Erythroblast (primary cell): ENCODE data around the gene ATP8B3.

ENCODE experiments used
- DNase-seq, 2 experiments: peaks; one replicate each; lab custom pipeline; 2025; lab: John Stamatoyannopoulos, UW
- GATA1 ChIP-seq: IDR thresholded peaks from 2 replicates; pipeline ENCODE4 v1.6.1; 2011; ENCODE audit warnings: low read depth, mild to moderate bottlenecking, control low read depth, low read length, moderate library complexity
- POLR2A ChIP-seq: IDR thresholded peaks from 2 replicates; pipeline ENCODE4 v1.6.1; 2011; ENCODE audit warnings: mild to moderate bottlenecking, low read length

Gene ATP8B3

GRCh38 chr19:1854542-1855039, 42.5 kb upstream of the ATP8B3 start:
- TF ChIP-seq POLR2A (no peak), GATA1 (no peak)
- DNase-seq = peak; percentile 73 to 80

- no peak for DNase-seq
- no peak for TF ChIP-seq POLR2A
- TF ChIP-seq GATA1 = no peak
Observed at GRCh38 chr19:1854039-1854541, 42.0 kb upstream of the ATP8B3 start.

- TF ChIP-seq GATA1 (no peak), POLR2A (no peak)
- DNase-seq = peak; percentile 93 to 95
Observed at GRCh38 chr19:1853295-1854038, 41.4 kb upstream of the ATP8B3 start.

GRCh38 chr19:1852581-1853128, 40.6 kb upstream of the ATP8B3 start:
- TF ChIP-seq GATA1 = no peak
- no peak for TF ChIP-seq POLR2A
- no peak for DNase-seq

GRCh38 chr19:1851654-1852580, 39.8 kb upstream of the ATP8B3 start:
- TF ChIP-seq POLR2A (no peak), GATA1 (no peak)
- DNase-seq = peak; percentile 65 to 76

GRCh38 chr19:1850809-1851653, 39.0 kb upstream of the ATP8B3 start:
- no peak for DNase-seq
- TF ChIP-seq POLR2A = no peak
- TF ChIP-seq GATA1 = no peak

- no peak for DNase-seq
- TF ChIP-seq POLR2A (no peak), GATA1 (no peak)
Observed at GRCh38 chr19:1849886-1850398, 37.9 kb upstream of the ATP8B3 start.

- TF ChIP-seq GATA1 (no peak), POLR2A (no peak)
- DNase-seq = no peak
Observed at GRCh38 chr19:1849132-1849474, 37.0 kb upstream of the ATP8B3 start.

- TF ChIP-seq GATA1 (no peak), POLR2A (peak; percentile 68)
- DNase-seq = peak; percentile 96 to 98
Observed at GRCh38 chr19:1848399-1849131, 36.5 kb upstream of the ATP8B3 start, which contains the start of gene REXO1. Gene REXO1 (minus strand): TSS chr19:1848483. CDS start chr19:1848358, 125 bp downstream.

- no peak for TF ChIP-seq POLR2A
- TF ChIP-seq GATA1 = no peak
- DNase-seq = peak; percentile 87 to 90
Observed at GRCh38 chr19:1847684-1848398, 35.8 kb upstream of the ATP8B3 start.

GRCh38 chr19:1847348-1847683, 35.2 kb upstream of the ATP8B3 start:
- TF ChIP-seq GATA1 (no peak), POLR2A (no peak)
- no peak for DNase-seq

- TF ChIP-seq GATA1 (no peak), POLR2A (no peak)
- DNase-seq = no peak
Observed at GRCh38 chr19:1846517-1847204, 34.6 kb upstream of the ATP8B3 start.
